Activated T-cell treated with anti-CD3 and anti-CD28 coated beads, Interleukin-2, amount 50 U/mL, for 72 hours (primary cell): ENCODE data around the gene P4HB. TPM values are rescaled to one million over a fixed set of nuclear protein-coding genes. Genes with fewer than 3 reads are reported as not detected.

ENCODE experiments used
- ATAC-seq, 2 donors: fragments of 150-1000 bp; cut with Tn5 transposase; replicated peaks in 1 of 2; 2 replicates each; pipeline ENCODE4 v1.10.0; 2021; ENCODE audit warnings: moderate library complexity in 2 of 2, mild to moderate bottlenecking in 1 of 2
- DNase-seq, 2 donors: peaks; one replicate each; pipeline ENCODE4 v3.0.0; 2021 to 2022; ENCODE audit warnings: mixed read lengths in 1 of 2
- H3K27ac Mint-ChIP-seq: one replicate; pipeline ENCODE4 v1.8.0; 2022; ENCODE audit warnings: mild to moderate bottlenecking, moderate library complexity, mixed read lengths
- H3K27me3 Mint-ChIP-seq: one replicate; pipeline ENCODE4 v1.8.0; 2022; ENCODE audit warnings: low read depth, mixed read lengths
- H3K36me3 Mint-ChIP-seq, 2 donors: one replicate each; pipeline ENCODE4 v1.8.0; 2022; ENCODE audit warnings: mixed read lengths in 2 of 2, mild to moderate bottlenecking in 1 of 2; ENCODE audit not compliant: insufficient read depth in 2 of 2
- H3K4me1 Mint-ChIP-seq: one replicate; pipeline ENCODE4 v1.8.0; 2022; ENCODE audit warnings: low read depth, mixed read lengths
- H3K4me3 Mint-ChIP-seq, 2 donors: one replicate each; pipeline ENCODE4 v1.8.0; 2022; ENCODE audit warnings: mild to moderate bottlenecking in 2 of 2, mixed read lengths in 2 of 2, moderate library complexity in 2 of 2
- H3K9me3 Mint-ChIP-seq, 2 donors: one replicate each; pipeline ENCODE4 v1.8.0; 2022; ENCODE audit warnings: mixed read lengths in 2 of 2
- total RNA-seq, 2 donors: library from RNA; stranded (reverse); gene quantifications; one replicate each; pipeline ENCODE4 v1.2.3, GENCODE V29; 2022

The P4HB gene
- total RNA-seq, 2 donors from 2014 or later: 430 to 436 TPM

GRCh38 chr17:81802048-81802758, 58.1 kb downstream of the P4HB start:
- no peaks in the 10 kb centered on the region for H3K36me3 Mint-ChIP-seq
- H3K9me3 Mint-ChIP-seq: no peaks in the 10 kb centered on the region
- ATAC-seq: no peak
- no peak for DNase-seq
- no peak overlapping the region for H3K27ac Mint-ChIP-seq
- H3K4me1 Mint-ChIP-seq: no peaks in the 10 kb centered on the region
- peaks cover 22% of the 10 kb centered on the region for H3K27me3 Mint-ChIP-seq
- H3K4me3 Mint-ChIP-seq: no peak overlapping the region

- ATAC-seq: no peak
- Mint-ChIP-seq H3K4me3 (no peak overlapping the region), H3K27me3 (peaks cover 22% of the 10 kb centered on the region), H3K27ac (no peak overlapping the region), H3K4me1 (no peaks in the 10 kb centered on the region), H3K9me3 (no peaks in the 10 kb centered on the region), H3K36me3 (no peaks in the 10 kb centered on the region)
- no peak for DNase-seq
Observed at GRCh38 chr17:81801327-81801726, 59.0 kb downstream of the P4HB start.

- Mint-ChIP-seq H3K27ac (no peak overlapping the region), H3K9me3 (no peaks in the 10 kb centered on the region), H3K4me3 (no peak overlapping the region), H3K36me3 (no peaks in the 10 kb centered on the region), H3K27me3 (no peaks in the 10 kb centered on the region), H3K4me1 (no peaks in the 10 kb centered on the region)
- DNase-seq (no peak), ATAC-seq (no peak)
Observed at GRCh38 chr17:81794509-81794908, 65.8 kb downstream of the P4HB start.

- no peaks in the 10 kb centered on the region for H3K4me1 Mint-ChIP-seq
- no peaks in the 10 kb centered on the region for H3K9me3 Mint-ChIP-seq
- H3K27me3 Mint-ChIP-seq: no peaks in the 10 kb centered on the region
- no peak overlapping the region for H3K4me3 Mint-ChIP-seq
- ATAC-seq (no peak), DNase-seq (no peak)
- H3K36me3 Mint-ChIP-seq: no peaks in the 10 kb centered on the region
- no peak overlapping the region for H3K27ac Mint-ChIP-seq
Observed at GRCh38 chr17:81794074-81794476, 66.3 kb downstream of the P4HB start.

Other genes with a start within 250 kb of the P4HB start
- gene NPLOC4, start 223.4 kb downstream of the P4HB start, total RNA-seq: 100 to 1,000 TPM in 1 of 2 donors, 10 to 100 TPM in 1; 89.7 to 107 TPM
- gene TSPAN10, start 223.3 kb downstream of the P4HB start, total RNA-seq: 1 to 10 TPM in 1 of 2 donors, under 1 TPM in 1; 0.63 to 1.1 TPM
- 1 to 10 TPM; 4.2 to 4.4 TPM for gene PDE6G, start 204.0 kb downstream of the P4HB start, total RNA-seq
- 10 to 100 TPM; 49.1 to 58.8 TPM for gene OXLD1, start 193.9 kb downstream of the P4HB start, total RNA-seq
- 10 to 100 TPM; 26.1 to 46.5 TPM for gene CCDC137, start 193.8 kb downstream of the P4HB start, total RNA-seq
- 10 to 100 TPM; 33.0 to 45.3 TPM for gene ARL16, start 176.7 kb downstream of the P4HB start, total RNA-seq
- 10 to 100 TPM; 95.5 to 96.0 TPM for gene HGS, start 176.5 kb downstream of the P4HB start, total RNA-seq
- gene MRPL12, start 157.2 kb downstream of the P4HB start, total RNA-seq: 10 to 100 TPM; 49.1 to 64.7 TPM
- 10 to 100 TPM in 1 of 2 donors, 1 to 10 TPM in 1; 9.2 to 11.3 TPM for gene SLC25A10, start 148.3 kb downstream of the P4HB start, total RNA-seq
- under 1 TPM in 1 of 2 donors, not detected in 1; 0.17 TPM for gene GCGR, start 56.4 kb downstream of the P4HB start, total RNA-seq
- gene MCRIP1, start 27.2 kb downstream of the P4HB start, total RNA-seq: 10 to 100 TPM; 61.9 to 77.2 TPM
- not detected for gene PPP1R27, start 25.5 kb downstream of the P4HB start, total RNA-seq
- gene ARHGDIA, start 10.8 kb upstream of the P4HB start, total RNA-seq: 100 to 1,000 TPM; 369 to 410 TPM
- gene ALYREF, start 31.1 kb upstream of the P4HB start, total RNA-seq: 100 to 1,000 TPM in 1 of 2 donors, 10 to 100 TPM in 1; 95.9 to 122 TPM
- gene ANAPC11, start 31.2 kb upstream of the P4HB start, total RNA-seq: 100 to 1,000 TPM in 1 of 2 donors, 10 to 100 TPM in 1; 78.5 to 106 TPM
- gene NPB, start 41.7 kb upstream of the P4HB start, total RNA-seq: under 1 TPM in 1 of 2 donors, not detected in 1; 0.19 TPM
- 10 to 100 TPM; 13.9 to 14.2 TPM for gene PCYT2, start 50.9 kb upstream of the P4HB start, total RNA-seq
- 10 to 100 TPM; 42.2 to 44.2 TPM for gene SIRT7, start 57.6 kb upstream of the P4HB start, total RNA-seq
- 10 to 100 TPM; 41.5 to 44.7 TPM for gene MAFG, start 67.2 kb upstream of the P4HB start, total RNA-seq
- gene PYCR1, start 76.8 kb upstream of the P4HB start, total RNA-seq: 100 to 1,000 TPM; 141 to 178 TPM
- gene MYADML2, start 86.7 kb upstream of the P4HB start, total RNA-seq: not detected
- 1 to 10 TPM in 1 of 2 donors, under 1 TPM in 1; 0.76 to 1.4 TPM for gene NOTUM, start 100.7 kb upstream of the P4HB start, total RNA-seq
- 10 to 100 TPM; 32.0 to 34.2 TPM for gene ASPSCR1, start 117.1 kb upstream of the P4HB start, total RNA-seq
- gene CENPX, start 162.3 kb upstream of the P4HB start, total RNA-seq: 10 to 100 TPM; 32.2 to 44.0 TPM
- 10 to 100 TPM; 11.8 to 15.4 TPM for gene LRRC45, start 162.8 kb upstream of the P4HB start, total RNA-seq
- 10 to 100 TPM in 1 of 2 donors, 1 to 10 TPM in 1; 8.5 to 13.1 TPM for gene RAC3, start 171.1 kb upstream of the P4HB start, total RNA-seq
- 100 to 1,000 TPM; 114 to 125 TPM for gene DCXR, start 177.2 kb upstream of the P4HB start, total RNA-seq
- 10 to 100 TPM; 31.0 to 42.2 TPM for gene RFNG, start 191.3 kb upstream of the P4HB start, total RNA-seq
- gene GPS1, start 191.4 kb upstream of the P4HB start, total RNA-seq: 10 to 100 TPM; 55.1 to 73.5 TPM
- 100 to 1,000 TPM; 109 to 121 TPM for gene DUS1L, start 205.3 kb upstream of the P4HB start, total RNA-seq
- 10 to 100 TPM; 90.5 to 91.2 TPM for gene FASN, start 237.7 kb upstream of the P4HB start, total RNA-seq